Colon (tissue), 2 donors: ENCODE results near the gene FAM168A.

ENCODE experiments used
- FAIRE-seq: peaks from 2 replicates; lab custom pipeline; 2012; peaks lifted over from hg19 to GRCh38; lab: Jason Lieb, UNC
- donor health status: control.
- donor health status: control.

Gene FAM168A

GRCh38 chr11:73401217-73401923 is 196.5 kb downstream of the FAM168A start:
- no peak for FAIRE-seq

- no peak for FAIRE-seq
These were observed 197.6 kb downstream of the FAM168A start for GRCh38 chr11:73400293-73400692.

- no peak for FAIRE-seq
These were observed 198.3 kb downstream of the FAM168A start for GRCh38 chr11:73399636-73400035.

- no peak for FAIRE-seq
These were observed 198.7 kb downstream of the FAM168A start for GRCh38 chr11:73399159-73399590.

- no peak for FAIRE-seq
These were observed 199.2 kb downstream of the FAM168A start for GRCh38 chr11:73398721-73399120.

- no peak for FAIRE-seq
These were observed 199.8 kb downstream of the FAM168A start for GRCh38 chr11:73398132-73398526.

DNA sequence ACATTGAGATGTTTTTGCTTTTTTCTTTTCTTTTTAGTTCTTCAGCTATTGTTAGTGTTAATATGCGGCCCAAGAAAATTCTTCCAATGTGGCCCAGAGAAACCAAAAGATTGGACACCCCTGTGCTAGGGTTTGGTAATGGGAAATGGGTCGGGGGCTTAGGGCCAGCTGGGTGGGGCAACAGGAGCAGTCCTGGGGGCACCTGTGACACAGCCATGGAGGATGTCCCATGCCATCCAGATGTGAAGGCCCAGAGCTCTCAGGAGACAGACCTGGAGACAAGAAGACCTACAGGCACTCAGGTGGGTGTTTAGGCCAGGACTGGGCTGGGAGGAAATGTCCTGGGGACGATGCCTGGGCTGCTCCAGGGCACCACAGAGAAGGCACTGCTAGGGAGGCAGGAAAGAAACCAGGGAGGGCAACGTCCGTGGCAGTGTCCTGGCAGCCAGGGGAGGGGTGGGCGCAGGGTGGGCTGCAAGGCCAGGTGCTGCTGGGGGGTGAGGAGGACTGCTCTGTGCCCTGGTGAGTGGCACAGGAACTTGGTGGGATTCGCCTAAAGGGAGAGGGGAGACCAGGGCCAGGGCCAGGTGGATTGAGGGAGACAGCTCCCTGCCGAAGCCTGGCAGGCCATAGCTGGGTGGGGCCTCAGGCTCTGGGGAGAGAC is 200.3 kb downstream of the FAM168A start:
- no peak for FAIRE-seq

GRCh38 chr11:73396985-73397384 is 200.9 kb downstream of the FAM168A start:
- no peak for FAIRE-seq

DNA sequence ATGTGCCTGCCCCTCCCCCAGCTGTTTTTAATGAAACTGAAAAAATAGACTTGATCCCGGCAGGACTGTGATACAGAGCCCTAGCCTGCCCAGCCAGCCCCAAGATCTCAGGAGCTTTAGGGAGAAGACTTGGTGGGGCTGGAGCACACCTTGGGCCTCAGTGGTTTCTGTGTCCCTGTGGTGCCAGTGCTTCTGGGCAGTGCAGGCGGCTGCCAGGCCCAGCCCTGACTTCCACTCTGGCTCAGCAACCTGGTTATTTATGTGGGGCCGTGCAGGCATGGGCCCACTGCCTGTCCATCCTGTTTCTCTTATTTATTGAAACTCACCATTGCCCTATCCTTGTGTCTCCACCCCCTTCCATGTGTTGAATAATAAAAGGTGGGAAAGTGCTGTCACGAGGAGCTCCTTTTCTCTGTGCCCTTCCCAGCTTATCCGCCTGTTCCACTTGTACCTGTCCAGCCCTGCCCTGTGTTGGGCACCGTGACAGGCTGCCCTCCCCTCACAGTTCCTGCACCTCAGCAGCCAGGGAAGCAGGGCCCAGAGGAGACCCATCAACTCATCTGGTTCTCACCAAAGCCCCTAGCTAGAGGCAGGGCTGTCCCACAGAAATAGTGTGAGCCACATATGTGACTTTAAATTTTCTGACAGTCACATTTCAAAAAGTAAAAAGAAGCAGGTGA is 201.5 kb downstream of the FAM168A start:
- FAIRE-seq, result no peak

DNA sequence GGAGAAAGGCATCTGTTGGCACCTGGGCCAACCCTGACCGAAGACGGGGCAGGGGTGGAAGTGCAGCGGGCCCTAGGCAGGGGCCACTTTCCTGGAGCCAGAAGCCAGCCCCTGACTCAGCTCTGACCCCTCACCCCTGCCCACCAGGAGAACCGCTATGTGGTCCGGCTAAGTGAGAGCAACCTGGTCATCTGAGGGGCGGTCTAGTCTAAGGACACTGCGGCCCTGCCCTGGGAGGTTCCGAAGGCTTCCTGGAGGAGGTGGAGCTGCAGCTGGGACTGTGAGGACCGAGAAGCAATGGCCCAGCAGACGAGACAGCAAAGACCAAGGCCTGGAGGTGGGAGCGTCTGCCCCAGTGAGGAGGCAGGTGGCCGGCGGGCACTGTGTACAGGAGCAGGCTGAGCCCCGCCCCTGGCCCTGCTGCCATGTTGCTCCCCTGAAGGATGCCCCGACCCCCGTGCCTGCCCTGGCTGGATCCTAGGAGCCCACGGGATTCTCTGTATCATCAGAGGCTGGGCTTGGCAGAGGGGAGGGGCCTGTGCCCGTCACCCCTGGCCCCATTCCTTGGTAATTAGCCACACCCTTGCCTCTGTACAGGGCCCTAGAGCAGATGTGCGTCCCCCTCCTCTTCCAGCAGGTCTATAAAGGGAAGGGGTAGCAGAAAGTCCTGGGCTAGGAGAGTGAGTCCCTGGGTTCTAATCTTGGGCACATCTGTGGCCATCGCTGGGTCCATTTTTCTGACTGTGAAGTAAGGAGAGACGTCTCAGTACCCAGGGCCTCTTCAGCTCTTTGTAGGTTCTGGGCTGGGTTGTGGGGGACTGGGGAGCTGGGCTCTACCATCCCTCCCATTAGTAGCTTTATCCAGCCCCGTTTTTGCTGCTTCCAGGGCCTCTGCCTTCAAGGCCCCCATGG is 202.4 kb downstream of the FAM168A start:
- FAIRE-seq, result no peak

DNA sequence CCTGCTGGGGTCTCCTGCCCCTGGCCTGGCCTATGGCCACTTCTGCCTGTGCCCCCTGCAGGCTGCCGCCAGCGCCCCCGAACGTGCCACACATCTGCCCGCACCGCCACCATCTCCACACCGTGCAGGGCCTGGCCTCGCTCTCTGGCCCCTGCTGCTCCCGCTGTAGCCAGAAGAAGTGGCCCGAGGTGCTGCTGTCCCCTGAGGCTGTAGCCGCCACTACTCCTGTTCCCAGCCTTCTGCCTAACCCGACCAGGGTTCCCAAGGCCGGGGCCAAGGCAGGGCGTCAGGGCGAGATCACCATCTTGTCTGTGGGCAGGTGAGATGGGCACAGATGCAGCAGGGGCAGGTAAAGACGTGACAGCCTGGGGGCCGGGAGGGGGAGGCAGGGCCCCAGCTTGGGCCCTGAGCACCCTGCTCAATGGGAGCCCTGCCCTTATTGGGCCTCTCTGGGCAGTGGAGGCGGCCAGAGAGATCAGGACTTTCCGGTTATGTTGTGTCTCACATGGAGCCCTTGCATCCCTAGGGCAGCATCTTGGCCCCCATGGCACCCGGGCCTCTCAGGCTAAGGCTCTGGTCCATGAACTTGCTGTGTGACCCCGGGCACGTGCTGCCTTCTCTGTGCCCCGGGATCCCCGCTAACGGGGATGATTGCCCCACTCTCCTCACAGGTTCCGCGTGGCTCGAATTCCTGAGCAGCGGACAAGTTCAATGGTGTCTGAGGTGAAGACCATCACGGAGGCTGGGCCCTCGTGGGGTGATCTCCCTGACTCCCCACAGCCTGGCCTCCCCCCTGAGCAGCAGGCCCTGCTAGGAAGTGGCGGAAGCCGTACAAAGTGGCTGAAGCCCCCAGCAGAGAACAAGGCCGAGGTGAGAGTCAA is 203.3 kb downstream of the FAM168A start:
- FAIRE-seq, result no peak

- FAIRE-seq, result no peak
These were observed 204.2 kb downstream of the FAM168A start for GRCh38 chr11:73393479-73394415.

- FAIRE-seq, result no peak
These were observed 204.9 kb downstream of the FAM168A start for GRCh38 chr11:73393011-73393380.

DNA sequence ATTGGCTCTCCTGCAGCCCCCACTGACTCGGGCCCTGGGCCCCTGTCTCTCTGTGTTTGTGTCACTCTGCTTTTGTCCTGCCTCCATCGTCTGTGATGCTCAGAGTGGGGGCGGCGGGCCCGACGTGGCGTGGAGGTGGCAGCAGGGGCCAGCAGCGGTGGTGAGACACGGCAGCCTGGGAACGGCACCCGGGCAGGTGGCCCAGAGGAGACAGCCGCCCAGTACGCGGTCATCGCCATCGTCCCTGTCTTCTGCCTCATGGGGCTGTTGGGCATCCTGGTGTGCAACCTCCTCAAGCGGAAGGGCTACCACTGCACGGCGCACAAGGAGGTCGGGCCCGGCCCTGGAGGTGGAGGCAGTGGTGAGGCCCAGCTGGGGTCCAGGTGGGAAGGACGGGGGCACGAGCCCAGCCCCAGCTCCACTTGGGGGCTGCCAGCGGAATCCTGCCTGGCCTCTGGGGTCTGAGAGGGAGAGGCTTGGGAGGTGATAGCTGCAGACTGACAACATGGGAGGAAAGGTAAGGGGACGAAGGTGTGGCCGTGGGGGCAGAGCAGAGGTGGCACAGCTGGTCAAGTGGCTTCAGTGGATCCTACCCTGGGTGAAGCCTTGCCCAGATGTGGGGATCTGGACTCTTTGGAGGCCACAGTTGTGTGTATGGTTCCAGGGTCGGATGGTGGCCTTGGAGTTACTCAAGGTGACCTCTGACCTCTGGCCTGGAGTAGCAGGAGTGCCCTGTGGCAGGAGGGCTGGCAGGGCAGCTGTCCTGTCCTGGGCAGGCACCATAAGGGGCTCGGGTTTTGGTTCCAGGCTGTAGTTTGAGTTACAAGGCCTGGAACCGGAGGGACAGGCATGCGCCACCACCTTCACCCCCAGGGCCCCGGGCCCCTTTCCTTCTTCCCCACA is 205.6 kb downstream of the FAM168A start:
- FAIRE-seq, result no peak

DNA sequence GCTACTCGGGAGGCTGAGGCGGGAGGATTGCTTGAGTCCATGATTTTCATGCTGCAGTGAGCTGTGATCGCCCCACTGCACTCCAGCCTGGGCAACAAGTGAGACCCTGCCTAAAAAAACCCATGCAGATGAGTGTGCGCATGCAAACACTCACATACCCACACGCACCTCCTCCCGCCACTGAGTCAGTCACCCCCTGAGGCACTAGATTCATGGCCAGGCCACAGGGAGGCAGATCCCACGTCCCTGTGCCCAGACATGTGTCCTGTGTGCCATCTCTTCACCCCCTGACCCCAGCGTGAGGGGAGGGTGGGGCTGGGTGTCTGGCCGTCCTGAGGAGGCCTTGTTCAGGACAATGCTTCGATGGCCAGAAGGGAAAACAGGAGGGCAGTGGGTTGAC is 206.2 kb downstream of the FAM168A start:
- no peak for FAIRE-seq

DNA sequence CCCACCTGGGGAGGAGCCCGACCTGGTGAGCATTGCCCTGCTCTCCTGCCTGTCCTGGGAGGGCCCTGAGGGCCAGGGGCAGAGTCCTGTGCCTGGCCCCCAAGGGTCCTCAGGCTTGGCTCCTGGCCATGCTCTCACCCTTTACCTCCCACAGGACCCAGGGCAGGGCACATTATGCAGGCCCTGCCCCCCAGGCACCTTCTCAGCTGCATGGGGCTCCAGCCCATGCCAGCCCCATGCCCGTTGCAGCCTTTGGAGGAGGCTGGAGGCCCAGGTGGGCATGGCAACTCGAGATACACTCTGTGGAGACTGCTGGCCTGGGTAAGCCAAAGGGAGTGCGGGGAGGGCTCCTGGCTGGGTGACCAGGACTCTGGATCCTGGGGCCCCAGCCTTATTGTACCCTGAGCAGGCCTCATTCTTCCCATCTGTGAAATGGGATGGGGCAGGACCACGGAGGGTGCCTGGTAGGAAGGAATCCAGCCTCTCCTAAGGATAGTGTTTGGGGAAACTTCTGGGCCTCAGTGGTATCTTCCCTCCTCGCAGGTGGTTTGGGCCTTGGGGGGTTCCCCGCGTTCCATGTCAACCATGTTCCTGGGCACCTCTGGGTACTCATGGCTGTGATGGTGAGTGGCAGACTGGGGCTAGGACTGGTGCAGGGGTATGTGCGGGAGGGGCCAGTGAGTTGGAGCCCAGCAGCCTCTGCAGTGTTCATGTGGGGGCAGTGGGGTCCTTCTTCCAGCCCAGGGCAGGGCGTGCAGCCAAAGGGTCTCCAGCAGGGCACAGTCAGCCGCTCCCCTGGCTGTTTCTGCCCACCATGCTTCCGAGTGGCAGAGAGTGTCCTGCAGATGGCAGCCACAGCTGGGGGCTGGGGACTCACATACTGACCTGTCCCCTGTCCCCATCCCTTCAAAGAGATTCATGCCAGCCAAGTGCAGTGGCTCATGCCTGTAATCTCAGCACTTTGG is 207.0 kb downstream of the FAM168A start:
- no peak for FAIRE-seq

DNA sequence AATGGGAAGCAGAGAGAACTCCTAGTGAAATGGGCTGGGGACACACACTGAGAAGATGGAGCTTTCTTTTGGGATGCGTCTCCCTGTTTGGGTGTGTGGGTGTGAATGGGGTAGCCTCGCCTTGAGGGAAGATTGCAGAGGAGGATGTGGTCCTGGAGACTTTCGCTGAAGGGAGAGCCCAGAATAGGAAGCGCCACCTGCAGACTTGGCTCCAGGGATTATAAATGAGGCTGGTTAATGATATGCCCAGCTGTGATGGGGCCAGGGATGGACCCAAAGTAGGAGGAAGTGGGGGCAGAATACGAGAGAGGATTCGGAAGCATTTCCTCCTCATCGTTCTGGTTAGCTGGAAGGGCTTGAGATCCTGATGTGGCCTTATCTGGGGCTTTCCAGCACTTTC is 208.0 kb downstream of the FAM168A start:
- no peak for FAIRE-seq

GRCh38 chr11:73389134-73389525 is 208.8 kb downstream of the FAM168A start:
- no peak for FAIRE-seq
